ELF-1 (cell line): ENCODE measurements around the gene AP3D1.
A peak's percentile ranks its signal among the peaks of the same experiment; 100 is the strongest.
"Not testable (repeated sequence)": the region's sequence is repeated elsewhere in the genome, so short reads cannot be mapped to it uniquely, and the experiment has no call there.

Experiments used
- DNase-seq: peaks from one replicate; pipeline ENCODE4 v3.0.0-alpha.2; 2016; ENCODE audit warnings: low read depth, low spot score

AP3D1 gene

GRCh38 chr19:2150794-2151338 lies 500 bp downstream of the AP3D1 start:
- no peak for DNase-seq

GRCh38 chr19:2149980-2150793 lies 1.2 kb downstream of the AP3D1 start:
- peak; percentile 30 for DNase-seq

- no peak for DNase-seq
Measured at GRCh38 chr19:2148482-2149135, 2.8 kb downstream of the AP3D1 start.

- DNase-seq, result peak; percentile 36
Measured at GRCh38 chr19:2145831-2146241, 5.5 kb downstream of the AP3D1 start.

DNA sequence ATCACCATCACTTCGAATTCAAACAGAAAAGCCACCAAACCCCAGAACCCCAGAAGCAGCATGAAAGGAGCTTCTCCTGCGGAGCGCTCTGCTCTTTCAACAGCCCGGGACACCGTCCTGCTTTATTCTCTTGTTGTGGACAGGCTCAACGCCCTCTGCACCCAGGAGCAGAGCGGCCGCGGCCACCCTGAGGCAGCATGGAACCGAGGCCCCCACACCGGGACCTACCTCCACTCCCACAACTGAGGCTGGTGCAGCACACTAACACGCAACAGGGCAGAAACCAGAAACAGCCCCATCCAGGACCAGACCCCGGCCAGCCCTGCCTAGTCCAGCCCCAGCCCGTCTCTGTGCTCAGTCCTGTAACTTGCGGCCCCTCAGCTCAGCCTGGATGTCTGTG lies 7.2 kb downstream of the AP3D1 start:
- DNase-seq, result no peak

DNA sequence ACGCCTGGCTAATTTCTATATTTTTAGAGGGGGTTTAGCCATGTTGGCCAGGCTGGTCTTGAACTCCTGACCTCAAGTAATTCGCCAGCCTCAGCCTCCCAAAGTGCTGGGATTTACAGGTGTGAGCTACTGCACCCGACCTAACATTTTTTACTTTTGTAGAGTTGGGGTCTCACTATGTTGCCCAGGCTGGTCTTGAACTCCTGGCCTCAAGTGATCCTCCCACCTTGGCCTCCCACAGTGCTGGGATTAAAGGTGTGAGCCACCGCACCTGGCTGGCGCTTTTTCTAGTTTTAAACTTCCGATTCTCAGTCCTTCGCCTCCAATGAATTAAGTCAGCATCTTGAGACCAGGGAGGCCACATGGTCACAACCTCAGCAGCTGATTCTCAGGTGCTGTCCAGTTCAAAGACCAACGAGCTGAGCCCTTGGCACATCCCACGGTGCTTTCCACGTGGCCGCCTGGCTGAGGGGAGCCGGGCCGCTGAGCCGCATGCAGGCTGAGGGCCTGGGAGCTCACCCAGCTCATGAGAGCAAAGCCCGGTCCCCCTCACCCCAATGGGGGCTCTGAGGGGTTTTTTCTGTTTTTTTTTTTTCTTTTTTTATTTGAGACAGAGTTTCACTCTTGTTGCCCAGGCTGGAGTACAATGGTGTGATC lies 9.1 kb downstream of the AP3D1 start:
- DNase-seq, result no peak

GRCh38 chr19:2140138-2140569 lies 11.2 kb downstream of the AP3D1 start:
- no peak for DNase-seq

- DNase-seq, result no peak
Measured at GRCh38 chr19:2139385-2140137, 11.8 kb downstream of the AP3D1 start.

- DNase-seq, result no peak
Measured at GRCh38 chr19:2138061-2138728, 13.2 kb downstream of the AP3D1 start.

- DNase-seq, result peak; percentile 54
Measured at GRCh38 chr19:2136796-2137195, 14.6 kb downstream of the AP3D1 start.

GRCh38 chr19:2135474-2136402 lies 15.6 kb downstream of the AP3D1 start:
- DNase-seq, result no peak

DNA sequence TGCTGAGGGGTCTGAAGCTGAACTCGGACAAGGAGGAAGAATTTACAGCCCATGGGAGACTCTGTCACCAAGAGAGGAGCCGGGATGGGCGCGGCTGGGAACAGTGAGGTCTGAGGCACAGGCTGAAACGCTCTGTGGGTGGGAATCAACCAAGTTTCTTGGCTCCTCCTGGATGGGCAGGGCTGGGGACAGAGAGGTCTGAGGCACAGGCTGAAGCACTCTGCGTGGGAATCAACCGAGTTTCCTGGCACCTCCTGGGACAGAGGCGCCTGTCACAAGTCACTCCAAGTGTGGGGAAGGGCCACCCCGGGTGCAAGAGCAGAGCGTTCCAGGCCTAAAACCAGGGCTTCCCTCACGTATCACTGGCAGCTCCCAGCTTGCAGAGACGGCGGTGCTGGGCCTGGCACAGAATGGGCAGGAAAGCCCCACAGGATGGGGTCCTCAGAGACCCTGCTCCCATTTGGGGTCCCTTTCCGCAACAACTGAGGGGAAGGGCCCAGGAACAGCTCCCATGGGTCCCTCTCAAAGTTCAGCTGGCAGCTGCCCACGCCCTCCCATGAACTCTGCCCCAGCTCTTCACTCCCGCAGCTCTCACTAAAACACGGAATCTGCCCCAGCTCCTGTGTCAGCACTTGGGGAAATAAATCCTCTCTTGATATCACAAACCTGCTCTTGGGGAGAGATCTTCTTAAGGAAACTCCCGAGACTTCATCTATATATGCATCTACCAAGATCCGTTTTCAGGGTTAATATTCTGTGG lies 18.5 kb downstream of the AP3D1 start:
- no peak for DNase-seq

DNA sequence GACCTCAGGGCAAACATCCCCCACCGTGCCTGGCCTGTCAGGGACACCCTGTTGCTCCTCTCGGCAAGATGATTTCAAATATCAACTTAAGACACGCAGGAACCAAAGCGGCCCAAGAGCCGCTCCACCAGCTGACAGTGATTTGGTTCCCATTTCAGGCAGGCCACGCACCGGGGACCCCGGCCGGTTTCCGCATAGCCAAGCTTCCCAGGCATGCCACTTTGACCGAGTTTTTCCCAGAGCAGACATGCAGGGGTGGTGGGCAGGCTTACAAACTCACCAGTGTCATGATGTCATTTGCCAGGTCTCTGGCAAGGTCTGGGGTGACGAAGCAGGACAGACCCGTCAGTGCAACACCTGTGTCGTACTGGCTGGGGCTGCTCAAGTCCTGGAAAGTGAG lies 19.2 kb downstream of the AP3D1 start:
- DNase-seq, result no peak

GRCh38 chr19:2131012-2131975 lies 20.1 kb downstream of the AP3D1 start:
- not testable (repeated sequence) for DNase-seq

DNA sequence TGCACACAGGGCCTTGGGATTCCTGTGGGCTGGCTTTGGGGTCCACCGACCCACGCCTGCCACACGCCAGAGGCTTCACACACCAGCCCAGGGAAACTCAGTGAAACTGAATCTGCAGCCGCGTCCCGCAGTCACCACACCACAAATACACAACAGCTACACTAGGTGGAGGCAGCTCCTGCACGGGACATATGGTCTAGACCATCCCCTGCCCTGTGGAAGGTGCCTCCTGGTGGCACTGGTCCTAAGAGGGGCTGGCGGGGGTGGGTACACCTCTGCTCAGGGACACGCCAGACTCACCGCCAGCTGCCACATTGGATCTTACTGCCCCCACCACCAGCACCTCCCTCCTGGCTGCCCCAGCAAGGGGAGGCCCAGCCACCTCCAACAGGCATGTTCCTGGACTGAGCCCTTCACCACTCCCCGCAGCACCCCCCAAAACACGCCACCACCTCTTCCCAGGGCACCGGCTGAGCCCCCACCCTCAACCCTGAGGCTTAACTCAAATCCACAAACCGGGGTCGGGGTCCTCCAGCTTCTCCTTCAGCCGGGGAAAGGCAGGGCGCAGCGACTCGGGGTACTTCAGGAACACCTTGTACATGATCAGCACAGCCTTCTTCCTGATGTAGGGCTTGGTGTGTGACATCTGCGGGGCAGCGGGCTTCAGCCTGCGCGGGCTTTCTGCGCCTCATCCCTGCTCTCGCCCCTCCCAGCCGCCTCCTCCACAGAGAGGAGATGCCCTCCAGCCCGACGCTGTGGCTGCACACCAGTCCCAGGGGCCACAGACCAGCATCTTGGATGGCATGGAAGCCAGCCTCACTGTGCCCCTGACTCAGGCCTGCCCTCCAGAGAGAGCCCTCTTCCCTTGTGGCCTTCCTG lies 21.2 kb downstream of the AP3D1 start:
- DNase-seq, result no peak

DNA sequence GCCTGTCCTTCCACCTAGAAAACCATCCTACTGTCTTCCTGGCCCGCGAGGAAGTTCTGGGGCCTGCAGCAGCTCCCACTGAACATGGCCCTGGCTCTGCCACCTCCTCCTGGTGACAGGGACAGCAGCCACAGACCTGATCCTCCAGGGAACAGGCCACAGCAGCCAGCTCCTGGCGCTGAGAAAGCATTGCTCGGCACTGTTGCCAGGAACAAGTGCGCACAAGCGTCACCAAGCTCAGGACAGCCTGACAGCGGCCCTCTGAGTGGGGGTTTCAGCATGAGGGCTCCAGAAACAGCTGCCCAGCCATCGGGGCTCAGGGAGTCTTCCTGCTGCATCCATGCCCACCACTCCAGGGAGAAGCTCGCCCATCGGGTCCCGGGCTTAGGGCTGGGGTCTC lies 21.9 kb downstream of the AP3D1 start:
- no peak for DNase-seq

- no peak for DNase-seq
Measured at GRCh38 chr19:2129022-2129421, 22.3 kb downstream of the AP3D1 start.
